HG03060 (cell line): ENCODE data around the gene RBFOX1.
"Not testable (repeated sequence)": the region's sequence is repeated elsewhere in the genome, so short reads cannot be mapped to it uniquely, and the experiment has no call there.

Experiments
- ATAC-seq: cut with Tn5 transposase; IDR thresholded peaks from one replicate; pipeline ENCODE4 v1.9.1; 2021; ENCODE audit warnings: low read depth, moderate number of reproducible peaks; ENCODE audit not compliant: unreplicated experiment

The RBFOX1 gene

GRCh38 chr16:7443648-7444365 is 111.2 kb downstream of the RBFOX1 start:
- no peak for ATAC-seq

- ATAC-seq = no peak
Measured at GRCh38 chr16:7449306-7449705, 116.7 kb downstream of the RBFOX1 start.

- no peak for ATAC-seq
Measured at GRCh38 chr16:7449808-7450207, 117.2 kb downstream of the RBFOX1 start.

- no peak for ATAC-seq
Measured at GRCh38 chr16:7450440-7450839, 117.8 kb downstream of the RBFOX1 start.

- no peak for ATAC-seq
Measured at GRCh38 chr16:7452090-7452489, 119.4 kb downstream of the RBFOX1 start.

- ATAC-seq = no peak
Measured at GRCh38 chr16:7456211-7456610, 123.6 kb downstream of the RBFOX1 start.

GRCh38 chr16:7458144-7458543 is 125.5 kb downstream of the RBFOX1 start:
- no peak for ATAC-seq

GRCh38 chr16:7470344-7470743 is 137.7 kb downstream of the RBFOX1 start:
- no peak for ATAC-seq

GRCh38 chr16:7471268-7471667 is 138.6 kb downstream of the RBFOX1 start:
- no peak for ATAC-seq

GRCh38 chr16:7482032-7482431 is 149.4 kb downstream of the RBFOX1 start:
- no peak for ATAC-seq

- ATAC-seq = no peak
Measured at GRCh38 chr16:7482596-7483290, 150.1 kb downstream of the RBFOX1 start.

GRCh38 chr16:7487574-7488323 is 155.1 kb downstream of the RBFOX1 start:
- no peak for ATAC-seq

- no peak for ATAC-seq
Measured at GRCh38 chr16:7492122-7492521, 159.5 kb downstream of the RBFOX1 start.

- ATAC-seq = no peak
Measured at GRCh38 chr16:7493133-7493532, 160.5 kb downstream of the RBFOX1 start.

GRCh38 chr16:7497691-7498090 is 165.0 kb downstream of the RBFOX1 start:
- no peak for ATAC-seq

GRCh38 chr16:7501868-7502267 is 169.2 kb downstream of the RBFOX1 start:
- ATAC-seq = no peak

- ATAC-seq = not testable (repeated sequence)
Measured at GRCh38 chr16:7502591-7503157, 170.0 kb downstream of the RBFOX1 start.

- ATAC-seq = no peak
Measured at GRCh38 chr16:7503666-7504065, 171.0 kb downstream of the RBFOX1 start.

GRCh38 chr16:7504844-7505243 is 172.2 kb downstream of the RBFOX1 start:
- ATAC-seq = no peak

- ATAC-seq = no peak
Measured at GRCh38 chr16:7505495-7505894, 172.8 kb downstream of the RBFOX1 start.

- ATAC-seq = no peak
Measured at GRCh38 chr16:7506363-7506762, 173.7 kb downstream of the RBFOX1 start.
